Measurements from ENCODE around the gene C2orf49. TPM values are rescaled to one million over a fixed set of nuclear protein-coding genes. Genes with fewer than 3 reads are reported as not detected.

The C2orf49 gene
- polyA plus RNA-seq, 3 donors, result 8.1 to 10.4 (median 8.6) TPM

DNA sequence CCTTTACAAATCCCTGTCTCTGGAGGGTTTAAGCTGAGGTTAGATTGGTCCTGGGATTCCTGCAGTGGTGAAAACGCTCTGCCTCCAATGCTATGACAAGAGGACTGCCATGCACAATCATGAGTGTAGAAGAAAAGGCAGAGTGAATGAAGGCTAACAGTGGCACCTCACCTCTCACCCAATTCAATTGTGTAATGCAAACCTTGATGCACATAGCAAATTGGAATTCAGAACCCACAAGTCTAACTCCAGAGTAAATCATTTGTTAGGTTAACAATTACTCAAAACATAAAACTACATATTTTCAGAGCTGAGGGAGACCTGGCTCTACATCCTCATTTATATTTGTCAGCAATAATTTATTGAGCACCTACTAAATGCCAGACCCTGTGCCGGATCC, 9.7 kb upstream of the C2orf49 start:
- no peak for TF ChIP-seq CTCF (IDR thresholded peaks at IDR 0.05)
- no peak for DNase-seq
- Histone ChIP-seq H3K4me2 (replicated peaks; ENCODE audit: extremely low read depth, low read length, poor library complexity, severe bottlenecking) (peak overlapping the region; percentile 80), H3K79me2 (ENCODE audit: insufficient read depth, low read length) (peaks cover 77% of the 10 kb centered on the region), H3K9me3 (replicated peaks in 1 of 2; ENCODE audit: control insufficient read depth in 1 of 2, insufficient read depth in 1 of 2, low read length in 2 of 2) (no peaks in the 10 kb centered on the region), H3K27ac (ENCODE audit: low read depth in 1 of 2, low read length in 2 of 2) (no peak overlapping the region), H3K36me3 (replicated peaks in 1 of 2; ENCODE audit: control insufficient read depth in 1 of 2, insufficient read depth in 2 of 2, low read length in 2 of 2) (peaks cover 0 to 13% of the 10 kb centered on the region in 2 donors), H2AFZ (ENCODE audit: insufficient read depth, low read depth, low read length, poor library complexity, severe bottlenecking) (no peak overlapping the region), H3K27me3 (ENCODE audit: control insufficient read depth in 2 of 2, insufficient read depth in 2 of 2, low read length in 2 of 2) (no peaks in the 10 kb centered on the region), H3K4me3 (replicated peaks in 1 of 3; ENCODE audit: low read depth in 2 of 3, low read length in 3 of 3) (no peak overlapping the region), H3K4me1 (ENCODE audit: control insufficient read depth in 1 of 2, insufficient read depth in 2 of 2, low read length in 2 of 2) (peaks cover 44 to 56% of the 10 kb centered on the region in 2 donors), H3K9ac (ENCODE audit: insufficient read depth, low read length, poor library complexity, severe bottlenecking) (no peak overlapping the region), H4K20me1 (ENCODE audit: insufficient read depth, low read length) (peaks cover 28% of the 10 kb centered on the region)
- H3K9me3 Mint-ChIP-seq, result no peaks in the 10 kb centered on the region
- peak overlapping the region in 1 of 2 donors; percentile 84 for H3K4me3 Mint-ChIP-seq
- intact Hi-C loops (cut with micrococcal nuclease), result no loop called here
- WGBS (ENCODE audit: insufficient coverage), result no CpG with 5 or more reads among the region's 2 CpGs
- no peaks in the 10 kb centered on the region for H3K27me3 Mint-ChIP-seq (ENCODE audit: low read depth in 3 of 3)
- peak overlapping the region in 1 of 7 donors; percentile 82 for H3K27ac Mint-ChIP-seq
- peaks cover 4 to 8% of the 10 kb centered on the region in 2 donors for H3K36me3 Mint-ChIP-seq
- H3K4me1 Mint-ChIP-seq, result peaks cover 62% of the 10 kb centered on the region

DNA sequence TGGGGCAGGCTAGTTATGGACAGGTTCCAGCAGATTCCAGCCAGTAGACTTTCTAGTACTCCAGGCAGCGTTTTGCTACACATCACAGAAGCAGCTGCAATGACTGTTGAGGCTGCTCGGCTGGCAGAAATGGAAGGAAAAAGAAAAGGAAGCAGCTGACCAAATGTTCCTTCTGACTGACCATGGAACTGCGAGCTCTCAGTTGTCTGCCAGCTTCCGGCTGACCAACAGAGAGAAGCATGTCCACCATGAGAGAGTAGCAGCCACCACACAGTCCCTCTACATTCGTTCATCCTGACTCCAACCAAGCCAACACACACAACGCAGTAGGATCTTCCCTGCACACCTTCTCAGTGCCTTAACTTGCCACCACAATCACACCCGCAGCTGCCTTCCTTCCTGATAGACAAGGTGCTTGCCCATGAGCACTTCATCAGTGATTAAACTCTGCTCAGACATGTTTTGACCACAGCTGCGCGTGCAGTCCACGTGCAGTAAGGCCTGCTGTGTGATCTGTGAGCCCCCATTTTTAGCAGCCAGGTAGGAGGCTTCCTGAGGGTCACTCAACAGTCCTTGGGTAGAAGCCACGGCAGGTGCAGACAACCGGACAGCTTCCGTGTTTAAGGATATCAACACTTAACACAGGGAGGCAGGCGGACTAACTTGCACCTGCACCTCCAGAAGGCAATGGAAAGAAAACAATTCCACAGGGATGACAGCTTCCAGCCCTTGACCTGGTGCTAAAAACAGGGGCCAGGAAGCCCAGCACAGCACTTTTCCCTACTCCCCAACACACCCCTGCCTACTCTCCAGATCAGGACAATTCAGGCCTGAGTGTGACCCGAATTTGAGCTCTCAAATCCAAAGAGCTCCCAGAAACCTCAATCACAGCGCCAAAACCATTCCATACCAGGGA, 8.8 kb upstream of the C2orf49 start:
- peak in 1 of 3 donors; percentile 23 for DNase-seq
- H3K79me2 ChIP-seq (ENCODE audit: insufficient read depth, low read length), result peaks cover 69% of the 10 kb centered on the region
- H3K27ac ChIP-seq (ENCODE audit: low read depth in 1 of 2, low read length in 2 of 2), result peak overlapping the region; percentile 22 to 75
- peak overlapping the region; percentile 55 to 83 (median 70) for H3K4me3 ChIP-seq (replicated peaks in 1 of 3; ENCODE audit: low read depth in 2 of 3, low read length in 3 of 3)
- H3K4me3 Mint-ChIP-seq, result peak overlapping the region; percentile 84 to 99
- H3K27me3 Mint-ChIP-seq (ENCODE audit: low read depth in 3 of 3), result no peaks in the 10 kb centered on the region
- H3K36me3 ChIP-seq (replicated peaks in 1 of 2; ENCODE audit: control insufficient read depth in 1 of 2, insufficient read depth in 2 of 2, low read length in 2 of 2), result peaks cover 0 to 9% of the 10 kb centered on the region in 2 donors
- peak overlapping the region; percentile 47 to 95 (median 82) for H3K27ac Mint-ChIP-seq
- peaks cover 0 to 4% of the 10 kb centered on the region in 2 donors for H3K36me3 Mint-ChIP-seq
- peaks cover 20% of the 10 kb centered on the region for H4K20me1 ChIP-seq (ENCODE audit: insufficient read depth, low read length)
- H3K27me3 ChIP-seq (ENCODE audit: control insufficient read depth in 2 of 2, insufficient read depth in 2 of 2, low read length in 2 of 2), result no peaks in the 10 kb centered on the region
- under 1% methylated on average over 16 of the region's 16 CpGs for WGBS (ENCODE audit: insufficient coverage)
- peak overlapping the region; percentile 80 for H3K4me2 ChIP-seq (replicated peaks; ENCODE audit: extremely low read depth, low read length, poor library complexity, severe bottlenecking)
- peaks cover 41 to 51% of the 10 kb centered on the region in 2 donors for H3K4me1 ChIP-seq (ENCODE audit: control insufficient read depth in 1 of 2, insufficient read depth in 2 of 2, low read length in 2 of 2)
- H3K9ac ChIP-seq (ENCODE audit: insufficient read depth, low read length, poor library complexity, severe bottlenecking), result peak overlapping the region; percentile 62
- no peak for TF ChIP-seq CTCF (IDR thresholded peaks at IDR 0.05)
- peak overlapping the region; percentile 78 for H2AFZ ChIP-seq (ENCODE audit: insufficient read depth, low read depth, low read length, poor library complexity, severe bottlenecking)
- intact Hi-C loops (cut with micrococcal nuclease), result no loop called here
- peaks cover 56% of the 10 kb centered on the region for H3K4me1 Mint-ChIP-seq
- H3K9me3 Mint-ChIP-seq, result no peaks in the 10 kb centered on the region
- H3K9me3 ChIP-seq (replicated peaks in 1 of 2; ENCODE audit: control insufficient read depth in 1 of 2, insufficient read depth in 1 of 2, low read length in 2 of 2), result no peaks in the 10 kb centered on the region
